Keratinocyte (primary cell): ENCODE data around the gene CDYL2.

Experiments
- EZH2 ChIP-seq: IDR thresholded peaks from one replicate; pipeline ENCODE4 v1.6.1; 2012; ENCODE audit warnings: inconsistent platforms, mild to moderate bottlenecking, low read length, moderate library complexity
- TF ChIP-seq, protein P1 (sequence below), 3 experiments: IDR thresholded peaks in 1 of 3; conservative IDR thresholded peaks in 1 of 3; optimal IDR thresholded peaks in 1 of 3; 2 replicates in 2 of 3; 3 replicates in 1 of 3; pipeline versions ENCODE3 to v1.5.1; 2011; ENCODE audit warnings: low read length in 3 of 3, mild to moderate bottlenecking in 3 of 3, moderate library complexity in 2 of 3, control low read depth in 1 of 3, inconsistent platforms in 1 of 3; ENCODE audit not compliant: insufficient read depth in 2 of 3; ENCODE audit errors: extremely low read depth in 1 of 3

DNA sequence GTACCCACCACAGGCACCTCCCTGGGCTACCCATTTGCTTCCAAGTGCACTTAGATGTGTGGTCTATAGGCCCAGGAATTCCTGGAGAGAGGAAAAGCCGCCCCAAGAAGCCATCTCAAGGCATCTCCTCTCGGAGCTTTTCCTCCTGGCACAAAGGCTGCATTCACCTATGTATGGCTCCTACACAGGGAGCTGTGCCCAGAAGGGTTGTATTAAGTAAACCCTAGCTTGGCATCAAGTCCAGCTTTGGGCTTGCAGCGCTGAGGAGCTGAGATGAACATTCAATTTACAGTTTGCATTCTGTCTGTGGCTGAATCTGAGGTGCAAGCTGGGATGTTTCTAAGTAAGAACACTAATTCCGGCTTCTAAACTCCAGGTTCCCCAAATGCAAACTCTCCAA lies 81.3 kb downstream of the CDYL2 start:
- TF ChIP-seq, protein P1, sequence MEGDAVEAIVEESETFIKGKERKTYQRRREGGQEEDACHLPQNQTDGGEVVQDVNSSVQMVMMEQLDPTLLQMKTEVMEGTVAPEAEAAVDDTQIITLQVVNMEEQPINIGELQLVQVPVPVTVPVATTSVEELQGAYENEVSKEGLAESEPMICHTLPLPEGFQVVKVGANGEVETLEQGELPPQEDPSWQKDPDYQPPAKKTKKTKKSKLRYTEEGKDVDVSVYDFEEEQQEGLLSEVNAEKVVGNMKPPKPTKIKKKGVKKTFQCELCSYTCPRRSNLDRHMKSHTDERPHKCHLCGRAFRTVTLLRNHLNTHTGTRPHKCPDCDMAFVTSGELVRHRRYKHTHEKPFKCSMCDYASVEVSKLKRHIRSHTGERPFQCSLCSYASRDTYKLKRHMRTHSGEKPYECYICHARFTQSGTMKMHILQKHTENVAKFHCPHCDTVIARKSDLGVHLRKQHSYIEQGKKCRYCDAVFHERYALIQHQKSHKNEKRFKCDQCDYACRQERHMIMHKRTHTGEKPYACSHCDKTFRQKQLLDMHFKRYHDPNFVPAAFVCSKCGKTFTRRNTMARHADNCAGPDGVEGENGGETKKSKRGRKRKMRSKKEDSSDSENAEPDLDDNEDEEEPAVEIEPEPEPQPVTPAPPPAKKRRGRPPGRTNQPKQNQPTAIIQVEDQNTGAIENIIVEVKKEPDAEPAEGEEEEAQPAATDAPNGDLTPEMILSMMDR (optimal IDR thresholded peaks at IDR 0.05 in 1 of 3, IDR thresholded peaks at IDR 0.05 in 1 of 3, conservative IDR thresholded peaks at IDR 0.05 in 1 of 3; ENCODE audit: extremely low read depth in 1 of 3, insufficient read depth in 2 of 3, low read length in 3 of 3), result no peak
- no peak for TF ChIP-seq EZH2
